Nephron progenitor cell (in vitro differentiated cells): ENCODE results near the gene RPE.
A peak's percentile ranks its signal among the peaks of the same experiment; 100 is the strongest.

Experiments used
- DNase-seq: peaks from one replicate; pipeline ENCODE4 v3.0.0; 2021
- H3K27ac Mint-ChIP-seq: 2 replicates; pipeline ENCODE4 v1.8.0; 2021; ENCODE audit warnings: mild to moderate bottlenecking, moderate library complexity, mixed read lengths
- H3K27me3 Mint-ChIP-seq: 2 replicates; pipeline ENCODE4 v1.8.0; 2021; ENCODE audit warnings: mild to moderate bottlenecking, low read depth, mixed read lengths; ENCODE audit not compliant: poor library complexity
- H3K36me3 Mint-ChIP-seq: 2 replicates; pipeline ENCODE4 v1.8.0; 2021; ENCODE audit warnings: low read depth, mixed read lengths
- H3K4me1 Mint-ChIP-seq: 2 replicates; pipeline ENCODE4 v1.8.0; 2021; ENCODE audit warnings: mixed read lengths
- H3K4me3 Mint-ChIP-seq: 2 replicates; pipeline ENCODE4 v1.8.0; 2021; ENCODE audit warnings: mild to moderate bottlenecking, moderate library complexity, mixed read lengths
- H3K9me3 Mint-ChIP-seq: 2 replicates; pipeline ENCODE4 v1.8.0; 2021; ENCODE audit warnings: mild to moderate bottlenecking, moderate library complexity, mixed read lengths
- TF ChIP-seq, protein P1 (sequence below): fragments of 200-600 bp; sonication (generic); IDR thresholded peaks from 2 replicates; pipeline ENCODE4 v1.5.0; 2021; ENCODE audit warnings: antibody characterized with exemption

Gene RPE

DNA sequence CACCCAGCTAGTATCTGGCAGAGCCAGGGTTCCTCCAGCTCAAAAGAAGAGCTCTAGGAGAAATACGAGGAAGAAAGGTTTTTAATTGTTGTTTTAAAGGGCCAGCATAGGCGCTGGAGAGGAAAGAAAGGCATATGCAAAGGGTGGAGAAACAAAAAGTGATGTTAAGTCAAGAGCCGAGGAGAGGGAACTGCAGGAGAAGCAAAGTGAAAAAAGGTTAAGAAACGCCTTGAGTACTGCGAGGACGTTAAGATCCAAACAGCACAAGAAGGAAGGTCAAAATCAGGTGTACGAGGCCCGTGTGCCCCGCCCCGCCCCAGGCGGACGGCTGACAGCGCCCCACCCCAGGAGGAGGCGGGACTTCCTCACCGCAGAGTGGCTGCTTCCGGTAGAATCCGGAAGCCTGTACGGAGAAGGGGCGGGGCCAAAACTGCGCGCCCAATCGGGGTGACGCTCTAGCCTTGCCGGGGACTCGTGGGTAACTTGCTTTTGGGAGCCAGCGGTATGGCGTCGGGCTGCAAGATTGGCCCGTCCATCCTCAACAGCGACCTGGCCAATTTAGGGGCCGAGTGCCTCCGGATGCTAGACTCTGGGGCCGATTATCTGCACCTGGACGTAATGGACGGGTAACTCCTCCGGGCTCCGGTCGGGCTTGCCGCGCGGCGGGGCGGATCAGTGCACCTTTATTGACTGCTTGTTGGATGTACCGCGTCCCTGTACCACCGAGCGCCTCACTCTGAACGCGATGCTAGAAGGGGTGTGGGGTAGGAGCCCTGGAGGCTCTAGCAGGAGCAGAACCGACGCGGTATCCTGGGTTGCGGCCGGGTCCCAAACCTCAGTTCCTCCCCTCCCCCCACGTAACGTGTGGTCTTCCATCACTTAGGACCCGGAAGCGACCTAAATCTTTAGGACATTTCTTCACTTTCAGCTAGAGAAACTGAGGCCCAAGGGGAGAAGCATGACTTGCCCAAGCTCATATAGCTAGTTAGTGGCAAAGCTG, at the start of gene RPE:
RPE (plus strand) TSS at position 481 of the 1,000 bp plus-strand sequence; CDS start at position 505, 24 bp downstream.
- no peaks in the 10 kb centered on the region for H3K9me3 Mint-ChIP-seq
- peaks cover 2% of the 10 kb centered on the region for H3K36me3 Mint-ChIP-seq
- H3K4me3 Mint-ChIP-seq = peak within 1 kb of the TSS; percentile 99
- TF ChIP-seq, protein P1, sequence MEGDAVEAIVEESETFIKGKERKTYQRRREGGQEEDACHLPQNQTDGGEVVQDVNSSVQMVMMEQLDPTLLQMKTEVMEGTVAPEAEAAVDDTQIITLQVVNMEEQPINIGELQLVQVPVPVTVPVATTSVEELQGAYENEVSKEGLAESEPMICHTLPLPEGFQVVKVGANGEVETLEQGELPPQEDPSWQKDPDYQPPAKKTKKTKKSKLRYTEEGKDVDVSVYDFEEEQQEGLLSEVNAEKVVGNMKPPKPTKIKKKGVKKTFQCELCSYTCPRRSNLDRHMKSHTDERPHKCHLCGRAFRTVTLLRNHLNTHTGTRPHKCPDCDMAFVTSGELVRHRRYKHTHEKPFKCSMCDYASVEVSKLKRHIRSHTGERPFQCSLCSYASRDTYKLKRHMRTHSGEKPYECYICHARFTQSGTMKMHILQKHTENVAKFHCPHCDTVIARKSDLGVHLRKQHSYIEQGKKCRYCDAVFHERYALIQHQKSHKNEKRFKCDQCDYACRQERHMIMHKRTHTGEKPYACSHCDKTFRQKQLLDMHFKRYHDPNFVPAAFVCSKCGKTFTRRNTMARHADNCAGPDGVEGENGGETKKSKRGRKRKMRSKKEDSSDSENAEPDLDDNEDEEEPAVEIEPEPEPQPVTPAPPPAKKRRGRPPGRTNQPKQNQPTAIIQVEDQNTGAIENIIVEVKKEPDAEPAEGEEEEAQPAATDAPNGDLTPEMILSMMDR = no peak
- peaks cover 41% of the 10 kb centered on the region for H3K4me1 Mint-ChIP-seq
- H3K27me3 Mint-ChIP-seq = peaks cover 14% of the 10 kb centered on the region
- peak within 1 kb of the TSS; percentile 70 for H3K27ac Mint-ChIP-seq
- peak; percentile 96 for DNase-seq

DNA sequence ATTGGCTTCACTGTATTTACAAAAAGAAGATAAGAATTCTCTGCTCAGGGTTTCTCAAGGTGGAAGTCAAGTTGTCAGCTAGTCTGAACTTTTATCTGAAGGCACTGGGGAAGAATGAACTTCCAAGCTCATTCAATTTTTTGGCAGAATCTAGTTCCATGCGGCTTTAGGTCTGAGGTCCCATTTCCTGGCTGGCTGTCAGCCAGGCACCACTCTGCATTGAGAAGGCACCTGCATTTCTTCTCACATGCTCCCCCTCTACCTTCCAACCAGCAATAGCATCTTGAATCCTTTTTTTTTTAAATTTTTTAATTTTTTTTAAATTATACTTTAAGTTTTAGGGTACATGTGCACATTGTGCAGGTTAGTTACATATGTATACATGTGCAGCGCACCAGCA, 46.2 kb upstream of the RPE start:
- DNase-seq = no peak
- Mint-ChIP-seq H3K27me3 (no peaks in the 10 kb centered on the region), H3K36me3 (peaks cover 6% of the 10 kb centered on the region), H3K4me1 (peaks cover 25% of the 10 kb centered on the region), H3K9me3 (peaks cover 11% of the 10 kb centered on the region), H3K4me3 (no peak overlapping the region), H3K27ac (no peak overlapping the region)
- TF ChIP-seq, protein P1 = no peak

DNA sequence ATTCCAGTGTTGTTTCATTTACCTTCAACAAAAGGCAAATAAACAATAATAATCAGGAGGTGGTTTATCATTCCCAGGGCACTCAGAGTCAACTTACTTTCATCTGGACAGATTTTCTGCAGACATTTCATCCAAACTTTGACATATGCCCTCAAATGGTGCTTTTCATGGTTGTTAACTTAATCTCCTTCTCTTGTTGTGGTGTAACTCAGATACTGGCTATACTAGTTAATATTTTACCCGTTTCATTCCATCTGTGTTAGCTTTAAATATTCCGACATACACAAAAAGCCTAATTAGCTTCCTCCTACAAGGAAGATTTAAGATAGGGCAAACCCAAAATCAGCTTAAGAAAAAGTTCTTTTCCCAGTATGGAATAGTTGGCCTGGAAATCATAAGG, 44.4 kb upstream of the RPE start:
- H3K36me3 Mint-ChIP-seq = no peaks in the 10 kb centered on the region
- H3K27ac Mint-ChIP-seq = no peak overlapping the region
- H3K4me3 Mint-ChIP-seq = no peak overlapping the region
- no peaks in the 10 kb centered on the region for H3K9me3 Mint-ChIP-seq
- TF ChIP-seq, protein P1 = no peak
- no peaks in the 10 kb centered on the region for H3K27me3 Mint-ChIP-seq
- DNase-seq = no peak
- peaks cover 26% of the 10 kb centered on the region for H3K4me1 Mint-ChIP-seq

DNA sequence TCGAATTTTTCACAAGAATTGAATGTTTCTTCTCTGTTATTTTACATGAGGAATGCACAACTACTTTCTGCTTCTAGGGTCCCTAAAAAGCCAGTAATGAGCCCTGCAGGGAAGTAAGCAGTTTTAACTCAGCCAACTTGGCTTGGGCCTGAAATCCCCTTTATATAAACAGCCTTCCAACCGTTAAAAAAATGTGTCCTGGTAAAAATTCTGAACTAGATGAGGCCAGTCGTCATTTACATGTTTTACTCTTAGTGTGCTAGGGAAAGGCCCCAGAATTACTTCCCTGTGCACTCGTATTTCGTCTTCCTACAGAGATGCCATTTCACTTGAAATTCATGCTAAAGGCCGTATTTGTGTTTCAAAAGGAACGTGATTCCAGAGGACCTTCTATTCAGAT, 42.4 kb upstream of the RPE start:
- no peak for DNase-seq
- no peaks in the 10 kb centered on the region for H3K36me3 Mint-ChIP-seq
- no peaks in the 10 kb centered on the region for H3K9me3 Mint-ChIP-seq
- H3K4me1 Mint-ChIP-seq = peaks cover 26% of the 10 kb centered on the region
- H3K27ac Mint-ChIP-seq = no peak overlapping the region
- TF ChIP-seq, protein P1 = no peak
- peaks cover 3% of the 10 kb centered on the region for H3K27me3 Mint-ChIP-seq
- no peak overlapping the region for H3K4me3 Mint-ChIP-seq

DNA sequence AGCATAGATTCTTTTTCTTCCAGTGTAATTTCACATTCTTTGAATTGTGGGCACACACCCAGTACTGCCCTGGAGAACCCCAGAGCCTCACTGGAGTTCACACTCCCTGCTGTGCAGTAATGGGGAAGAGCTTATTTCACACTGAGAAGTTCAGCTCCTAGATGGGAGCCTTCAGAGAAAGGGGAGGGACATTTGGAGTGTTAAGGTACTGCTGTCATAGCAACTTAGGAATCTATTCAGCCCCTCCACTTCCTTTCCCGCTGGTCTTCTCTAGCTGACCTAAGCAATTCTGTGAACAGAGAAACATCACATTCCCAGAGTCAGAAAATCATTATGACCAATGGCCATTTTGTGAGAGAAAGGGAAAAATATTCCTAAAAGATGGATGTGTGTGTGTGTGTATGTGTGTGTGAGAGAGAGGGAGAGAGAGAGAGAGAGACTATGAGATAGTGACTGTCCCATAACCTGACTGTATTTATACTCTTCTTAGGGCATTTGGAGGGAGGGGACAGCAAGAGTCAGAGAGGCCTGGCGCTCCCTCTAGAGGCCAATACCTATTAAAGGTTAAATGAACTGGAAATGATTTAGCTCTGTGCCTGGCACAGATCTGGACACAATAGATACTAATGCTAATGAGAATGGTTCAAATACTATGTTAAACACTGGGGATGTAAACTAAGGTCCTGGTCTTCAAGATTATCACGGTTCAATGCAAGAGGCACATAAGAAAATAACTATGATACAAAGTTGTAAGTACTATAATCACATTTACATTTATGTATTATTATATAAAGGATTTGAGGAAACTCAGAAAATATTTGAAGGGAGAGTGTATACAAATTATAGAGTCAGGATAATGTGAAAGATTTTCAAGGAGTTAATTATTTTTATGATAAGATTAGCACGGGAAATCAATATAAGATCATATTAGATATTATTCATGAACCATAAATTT, 41.5 kb upstream of the RPE start:
- TF ChIP-seq, protein P1 = peak; percentile 72
- Mint-ChIP-seq H3K9me3 (no peaks in the 10 kb centered on the region), H3K27me3 (peaks cover 3% of the 10 kb centered on the region), H3K36me3 (no peaks in the 10 kb centered on the region), H3K4me3 (peak overlapping the region; percentile 3), H3K27ac (peak overlapping the region; percentile 85), H3K4me1 (peaks cover 26% of the 10 kb centered on the region)
- DNase-seq = peak; percentile 63
